Epithelial cell of esophagus (primary cell): ENCODE results near the gene ZNF341.

Experiments
- DNase-seq: peaks from one replicate; pipeline ENCODE4 v3.0.0; 2010; ENCODE audit warnings: low read depth
- H3K4me3 ChIP-seq: 2 replicates; pipeline ENCODE4 v1.5.1; 2011; ENCODE audit warnings: mild to moderate bottlenecking, low read length, control low read depth
- TF ChIP-seq, protein P1 (sequence below): IDR thresholded peaks from 2 replicates; pipeline ENCODE4 v1.5.1; 2011; ENCODE audit warnings: low read depth, mild to moderate bottlenecking, low read length, control low read depth, inconsistent platforms; ENCODE audit not compliant: insufficient read depth; ENCODE audit errors: missing control alignments

Gene ZNF341

DNA sequence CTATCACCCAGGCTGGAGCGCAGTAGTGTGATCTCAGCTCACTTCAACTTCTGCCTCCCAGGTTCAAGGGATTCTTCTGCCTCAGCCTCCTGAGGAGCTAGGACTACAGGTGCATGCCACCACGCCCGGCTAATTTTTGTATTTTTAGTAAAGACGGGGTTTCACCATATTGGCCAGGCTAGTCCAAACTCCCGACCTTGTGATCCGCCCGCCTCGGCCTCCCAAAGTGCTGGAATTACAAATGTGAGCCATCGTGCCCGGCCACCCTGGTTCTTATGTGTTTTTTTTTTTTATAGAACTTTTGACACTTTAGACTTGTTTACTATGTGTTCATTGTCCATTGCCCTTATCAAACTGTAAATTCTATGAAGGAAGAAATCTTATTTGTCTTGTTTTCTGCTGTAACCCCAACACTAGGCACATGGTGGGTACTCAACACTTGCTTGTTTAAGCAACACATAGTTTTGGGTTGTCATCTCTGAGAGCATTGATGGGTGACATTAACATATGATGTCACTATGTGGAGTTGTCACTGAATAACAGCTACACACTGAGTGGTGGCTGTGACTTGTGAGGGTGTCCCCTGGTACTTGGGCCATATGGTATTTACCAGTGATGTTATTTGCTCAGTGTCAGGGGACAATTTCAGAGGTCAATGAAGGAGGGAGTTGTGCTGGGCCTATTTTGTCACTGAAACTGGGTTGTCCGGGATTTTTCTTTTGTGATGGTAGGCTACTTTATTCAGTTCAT is 10.2 kb upstream of the ZNF341 start:
- no peak overlapping the region for H3K4me3 ChIP-seq
- no peak for DNase-seq
- TF ChIP-seq, protein P1, sequence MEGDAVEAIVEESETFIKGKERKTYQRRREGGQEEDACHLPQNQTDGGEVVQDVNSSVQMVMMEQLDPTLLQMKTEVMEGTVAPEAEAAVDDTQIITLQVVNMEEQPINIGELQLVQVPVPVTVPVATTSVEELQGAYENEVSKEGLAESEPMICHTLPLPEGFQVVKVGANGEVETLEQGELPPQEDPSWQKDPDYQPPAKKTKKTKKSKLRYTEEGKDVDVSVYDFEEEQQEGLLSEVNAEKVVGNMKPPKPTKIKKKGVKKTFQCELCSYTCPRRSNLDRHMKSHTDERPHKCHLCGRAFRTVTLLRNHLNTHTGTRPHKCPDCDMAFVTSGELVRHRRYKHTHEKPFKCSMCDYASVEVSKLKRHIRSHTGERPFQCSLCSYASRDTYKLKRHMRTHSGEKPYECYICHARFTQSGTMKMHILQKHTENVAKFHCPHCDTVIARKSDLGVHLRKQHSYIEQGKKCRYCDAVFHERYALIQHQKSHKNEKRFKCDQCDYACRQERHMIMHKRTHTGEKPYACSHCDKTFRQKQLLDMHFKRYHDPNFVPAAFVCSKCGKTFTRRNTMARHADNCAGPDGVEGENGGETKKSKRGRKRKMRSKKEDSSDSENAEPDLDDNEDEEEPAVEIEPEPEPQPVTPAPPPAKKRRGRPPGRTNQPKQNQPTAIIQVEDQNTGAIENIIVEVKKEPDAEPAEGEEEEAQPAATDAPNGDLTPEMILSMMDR: no peak

DNA sequence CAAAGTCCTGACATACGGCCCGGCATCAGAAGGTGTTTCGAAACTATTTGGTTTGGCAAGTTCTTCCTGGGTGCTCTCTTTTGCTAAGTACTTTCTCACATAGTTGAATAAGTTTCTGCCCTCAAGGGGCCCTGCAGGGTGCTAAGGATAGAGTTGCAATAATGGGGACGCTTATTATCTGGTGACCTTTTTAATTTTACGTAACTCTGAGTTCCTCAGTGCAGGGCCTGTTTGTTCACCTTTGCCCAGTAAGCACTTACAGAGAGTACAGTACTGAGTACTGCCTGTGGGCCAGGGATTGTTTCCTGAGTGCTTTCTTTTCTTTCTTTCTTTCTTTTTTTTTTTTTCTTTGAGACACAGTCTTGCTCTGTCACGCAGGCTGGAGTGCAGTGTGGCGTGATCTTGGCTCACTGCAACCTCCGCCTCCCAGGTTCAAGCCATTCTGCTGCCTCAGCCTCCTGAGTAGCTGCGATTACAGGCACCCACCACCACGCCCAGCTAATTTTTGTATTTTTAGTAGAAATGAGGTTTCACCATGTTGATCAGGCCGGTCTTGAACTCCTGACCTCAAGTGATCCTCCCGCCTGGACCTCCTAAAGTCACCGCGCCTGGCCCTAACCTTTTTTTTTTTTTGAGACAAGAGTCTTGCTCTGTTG is 7.2 kb upstream of the ZNF341 start:
- DNase-seq: peak; percentile 65
- TF ChIP-seq, protein P1: no peak
- no peak overlapping the region for H3K4me3 ChIP-seq

DNA sequence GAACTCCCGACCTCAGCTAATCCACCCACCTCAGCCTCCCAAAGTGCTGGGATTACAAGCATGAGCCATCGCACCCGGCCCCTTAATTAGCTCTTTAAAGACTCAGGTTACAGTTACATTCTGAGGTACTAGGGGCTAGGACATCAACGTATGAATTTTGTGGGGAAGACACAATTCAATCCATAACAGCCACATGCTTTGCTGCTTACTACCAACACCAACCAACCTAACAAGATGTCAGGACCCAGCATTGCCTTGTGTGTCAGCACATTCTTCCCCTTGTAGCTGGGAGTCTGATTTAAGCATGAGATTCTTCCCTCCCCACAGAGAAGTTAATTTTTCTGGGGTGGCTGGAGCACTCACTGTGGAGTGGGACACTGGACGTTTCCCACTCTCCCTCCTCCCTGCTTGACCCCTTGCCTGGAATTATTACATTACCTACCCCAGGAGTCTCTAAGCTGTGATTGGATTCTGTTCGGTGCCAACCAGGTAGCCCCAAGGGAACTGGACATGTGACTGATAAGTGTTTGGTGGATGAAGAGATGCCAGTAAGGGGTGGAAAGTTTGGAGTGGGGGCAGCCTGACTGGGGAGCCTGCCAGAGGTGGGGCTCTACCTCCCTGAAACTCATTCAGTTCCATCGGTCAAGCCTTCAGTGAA is 6.1 kb upstream of the ZNF341 start:
- DNase-seq: no peak
- TF ChIP-seq, protein P1: no peak
- no peak overlapping the region for H3K4me3 ChIP-seq

DNA sequence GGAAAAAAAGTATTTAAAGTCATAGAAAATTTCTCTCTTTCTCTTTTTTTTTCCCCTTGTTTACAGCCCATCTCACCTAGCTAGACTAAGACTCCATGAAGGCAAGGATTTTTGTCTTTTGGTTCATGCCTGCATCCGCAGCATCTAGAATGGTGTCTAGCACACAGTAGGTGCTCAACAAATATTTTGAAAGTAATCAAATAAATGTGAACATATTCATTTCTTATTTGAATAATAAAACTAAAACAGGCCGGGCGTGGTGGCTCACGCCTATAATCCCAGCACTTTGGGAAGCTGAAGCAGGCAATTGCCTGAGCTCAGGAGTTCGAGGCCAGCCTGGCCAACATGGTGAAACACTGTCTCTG is 4.7 kb upstream of the ZNF341 start:
- TF ChIP-seq, protein P1: no peak
- no peak for DNase-seq
- H3K4me3 ChIP-seq: no peak overlapping the region

DNA sequence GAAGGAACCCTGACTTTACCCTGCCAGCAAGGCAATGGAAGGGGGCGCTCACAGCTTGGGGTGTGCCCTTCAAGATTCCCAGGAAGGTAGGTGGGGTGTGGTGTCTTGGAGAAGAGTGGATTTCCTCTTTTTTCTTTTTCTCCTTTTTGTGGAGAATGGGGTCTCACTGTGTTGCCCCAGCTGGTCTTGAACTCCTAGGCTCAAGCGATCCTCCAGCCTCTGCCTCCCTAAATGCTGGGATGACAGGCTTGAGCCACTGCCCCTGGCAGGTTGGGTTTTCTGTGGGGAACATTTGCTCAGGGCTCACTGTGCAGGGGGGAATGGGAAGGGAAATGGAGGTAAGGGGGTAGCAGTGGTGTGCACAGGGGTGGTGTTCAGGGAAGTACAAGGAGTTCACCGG is 4.0 kb upstream of the ZNF341 start:
- DNase-seq: no peak
- H3K4me3 ChIP-seq: no peak overlapping the region
- TF ChIP-seq, protein P1: no peak

DNA sequence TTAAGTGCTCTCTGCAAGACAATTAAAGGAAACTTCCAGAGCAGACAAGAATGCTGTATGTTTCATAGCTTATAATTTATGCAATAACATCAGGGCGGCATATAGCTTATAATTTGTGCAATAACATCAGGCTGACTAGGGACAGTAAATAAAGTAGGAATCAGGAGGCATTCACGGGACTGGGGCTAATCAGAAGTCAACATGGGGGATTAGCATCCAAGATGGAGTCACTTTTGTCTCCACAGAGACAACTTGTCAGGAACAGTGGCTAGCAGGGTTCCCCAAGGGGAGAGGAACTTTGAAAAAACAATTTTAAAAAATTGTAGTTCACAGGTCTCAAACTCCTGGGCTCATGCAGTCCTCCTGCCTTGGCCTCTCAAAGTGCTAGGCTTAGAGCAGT is 3.3 kb upstream of the ZNF341 start:
- H3K4me3 ChIP-seq: no peak overlapping the region
- DNase-seq: no peak
- TF ChIP-seq, protein P1: no peak
